Measurements from ENCODE around the gene TRMT2A. TPM values are rescaled to one million over a fixed set of nuclear protein-coding genes. Genes with fewer than 3 reads are reported as not detected.

Gene TRMT2A, protein sequence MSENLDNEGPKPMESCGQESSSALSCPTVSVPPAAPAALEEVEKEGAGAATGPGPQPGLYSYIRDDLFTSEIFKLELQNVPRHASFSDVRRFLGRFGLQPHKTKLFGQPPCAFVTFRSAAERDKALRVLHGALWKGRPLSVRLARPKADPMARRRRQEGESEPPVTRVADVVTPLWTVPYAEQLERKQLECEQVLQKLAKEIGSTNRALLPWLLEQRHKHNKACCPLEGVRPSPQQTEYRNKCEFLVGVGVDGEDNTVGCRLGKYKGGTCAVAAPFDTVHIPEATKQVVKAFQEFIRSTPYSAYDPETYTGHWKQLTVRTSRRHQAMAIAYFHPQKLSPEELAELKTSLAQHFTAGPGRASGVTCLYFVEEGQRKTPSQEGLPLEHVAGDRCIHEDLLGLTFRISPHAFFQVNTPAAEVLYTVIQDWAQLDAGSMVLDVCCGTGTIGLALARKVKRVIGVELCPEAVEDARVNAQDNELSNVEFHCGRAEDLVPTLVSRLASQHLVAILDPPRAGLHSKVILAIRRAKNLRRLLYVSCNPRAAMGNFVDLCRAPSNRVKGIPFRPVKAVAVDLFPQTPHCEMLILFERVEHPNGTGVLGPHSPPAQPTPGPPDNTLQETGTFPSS
- total RNA-seq: 26.6 and 39.4 TPM in 2 replicates

DNA sequence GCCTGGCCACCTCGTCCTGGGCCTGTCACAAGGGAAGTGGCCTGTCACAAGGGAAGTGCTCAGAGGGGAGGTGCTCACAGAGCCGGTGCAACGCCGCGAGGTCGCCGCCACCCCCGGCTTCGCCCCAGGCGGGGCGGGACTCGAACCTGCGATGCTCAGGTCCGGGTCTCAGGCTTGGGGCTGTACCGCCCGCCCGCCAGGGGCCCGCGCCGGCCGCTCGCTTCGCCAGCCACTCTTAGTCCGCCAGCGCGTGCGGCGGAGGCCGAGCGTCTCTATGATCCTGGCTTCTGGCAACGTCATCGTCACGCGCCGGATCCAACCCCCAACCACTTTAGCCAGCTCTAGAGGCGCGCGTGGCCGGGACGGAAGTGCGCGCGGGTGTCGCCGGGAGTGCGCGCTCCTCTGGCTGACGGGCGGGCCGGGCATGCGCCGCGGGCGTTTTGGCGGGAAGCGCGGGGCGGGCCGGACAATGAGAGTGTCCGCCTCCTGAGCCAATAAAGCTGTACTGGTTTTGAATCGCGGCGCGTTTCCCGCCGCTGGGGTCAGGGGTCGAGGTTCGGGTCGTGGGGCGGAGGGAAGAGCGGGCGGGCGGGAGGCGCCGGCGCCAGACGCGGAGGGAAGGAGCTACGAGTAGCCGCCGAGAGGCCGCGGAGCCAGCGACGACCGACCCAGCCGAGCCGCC is at the start of gene TRMT2A:
Gene TRMT2A (minus strand): TSS at position 276 of the 682 bp plus-strand sequence. CDS start 320 bp downstream, outside the sequence.

DNA sequence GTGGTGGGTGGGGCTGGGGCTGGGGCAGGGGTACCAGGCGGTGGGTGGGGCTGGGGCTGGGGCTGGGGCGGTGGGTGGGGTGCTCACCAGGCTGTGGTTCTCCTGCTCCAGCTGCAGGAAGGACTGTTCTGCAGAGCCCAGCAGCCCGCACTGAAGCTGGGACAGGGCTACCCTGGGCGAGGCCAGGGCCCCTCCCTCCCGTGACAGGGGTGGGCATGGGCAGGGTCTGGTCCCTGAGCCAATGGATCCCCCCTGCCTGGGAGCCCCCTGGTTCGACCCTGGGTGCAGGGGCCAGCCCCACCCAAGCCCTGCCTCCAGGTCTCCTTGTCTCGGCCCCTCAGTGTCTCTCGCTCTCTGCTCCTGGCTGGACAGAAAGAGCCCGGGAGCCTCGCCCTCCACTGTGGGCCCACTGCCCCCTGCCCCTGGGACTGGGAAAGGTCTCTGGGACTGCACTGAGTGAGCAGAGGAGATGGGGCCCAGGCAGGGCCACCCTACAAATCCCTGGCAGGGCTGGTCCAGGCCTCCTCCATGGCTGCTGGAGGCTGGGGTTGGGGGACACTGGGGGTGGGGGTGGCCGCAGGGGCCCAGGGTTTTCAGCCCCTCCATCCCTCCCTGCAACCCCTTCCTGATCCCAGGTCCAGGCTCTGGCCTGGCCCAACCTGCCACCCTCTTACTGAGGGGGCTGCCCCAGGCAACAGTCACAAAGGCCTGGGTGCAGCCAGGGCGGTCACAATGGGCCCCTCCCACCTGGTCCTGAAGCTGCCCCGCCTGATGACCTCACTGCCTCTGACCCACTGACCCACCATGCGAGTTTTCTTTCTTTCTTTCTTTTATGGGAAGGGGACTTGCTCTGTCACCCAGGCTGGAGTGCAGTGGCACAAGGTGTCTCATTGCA is 33.6 kb upstream of the TRMT2A start, which contains the start of gene CCDC188:
Gene CCDC188 (minus strand): TSS at position 675 of the 895 bp plus-strand sequence. CDS start 69 bp downstream, at position 606.

DNA sequence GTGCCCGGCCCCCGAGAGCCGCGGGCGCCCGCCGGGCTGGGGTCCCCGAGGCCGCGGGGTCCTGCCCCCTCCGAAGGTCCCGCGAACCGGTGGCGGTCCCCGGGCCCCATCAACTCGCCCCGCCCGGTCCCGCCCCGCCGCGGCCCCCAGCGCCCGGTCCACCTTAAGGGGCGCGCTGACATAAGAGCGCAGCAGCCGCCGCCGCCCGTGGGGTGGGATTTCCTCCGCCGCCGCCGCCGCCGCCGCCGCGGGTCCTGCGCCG is 14.5 kb upstream of the TRMT2A start, which contains the start of gene ZDHHC8:
Gene ZDHHC8 (plus strand): TSS at position 208 of the 262 bp plus-strand sequence. CDS start 144 bp downstream, outside the sequence.

DNA sequence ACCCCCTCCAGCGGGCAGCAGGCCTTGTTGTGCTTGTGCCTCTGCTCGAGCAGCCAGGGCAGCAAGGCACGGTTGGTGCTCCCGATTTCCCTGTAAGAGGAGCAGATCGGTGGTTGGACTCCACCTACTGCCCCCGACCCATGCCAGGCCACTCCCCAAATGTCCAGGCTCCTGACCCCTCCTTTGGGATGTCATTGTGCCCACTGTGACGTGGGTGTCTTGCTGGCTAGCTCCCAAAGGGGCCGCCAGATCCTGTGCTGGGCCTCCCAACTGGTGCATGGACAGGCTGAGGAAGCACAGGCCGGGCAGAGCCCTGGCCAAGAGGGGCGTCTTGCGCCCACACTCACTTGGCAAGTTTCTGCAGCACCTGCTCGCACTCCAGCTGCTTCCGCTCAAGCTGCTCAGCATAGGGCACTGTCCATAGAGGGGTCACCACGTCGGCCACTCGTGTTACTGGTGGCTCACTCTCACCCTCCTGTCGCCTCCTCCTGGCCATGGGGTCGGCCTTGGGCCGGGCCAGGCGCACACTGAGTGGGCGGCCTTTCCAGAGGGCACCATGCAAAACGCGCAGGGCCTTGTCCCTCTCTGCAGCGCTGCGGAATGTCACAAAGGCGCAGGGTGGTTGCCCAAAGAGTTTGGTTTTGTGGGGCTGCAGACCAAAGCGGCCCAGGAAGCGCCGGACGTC is 1.2 kb downstream of the TRMT2A start, which contains the start of gene RANBP1:
Gene RANBP1 (plus strand): TSS at position 414 of the 685 bp plus-strand sequence. CDS start 81 bp downstream, at position 495.

DNA sequence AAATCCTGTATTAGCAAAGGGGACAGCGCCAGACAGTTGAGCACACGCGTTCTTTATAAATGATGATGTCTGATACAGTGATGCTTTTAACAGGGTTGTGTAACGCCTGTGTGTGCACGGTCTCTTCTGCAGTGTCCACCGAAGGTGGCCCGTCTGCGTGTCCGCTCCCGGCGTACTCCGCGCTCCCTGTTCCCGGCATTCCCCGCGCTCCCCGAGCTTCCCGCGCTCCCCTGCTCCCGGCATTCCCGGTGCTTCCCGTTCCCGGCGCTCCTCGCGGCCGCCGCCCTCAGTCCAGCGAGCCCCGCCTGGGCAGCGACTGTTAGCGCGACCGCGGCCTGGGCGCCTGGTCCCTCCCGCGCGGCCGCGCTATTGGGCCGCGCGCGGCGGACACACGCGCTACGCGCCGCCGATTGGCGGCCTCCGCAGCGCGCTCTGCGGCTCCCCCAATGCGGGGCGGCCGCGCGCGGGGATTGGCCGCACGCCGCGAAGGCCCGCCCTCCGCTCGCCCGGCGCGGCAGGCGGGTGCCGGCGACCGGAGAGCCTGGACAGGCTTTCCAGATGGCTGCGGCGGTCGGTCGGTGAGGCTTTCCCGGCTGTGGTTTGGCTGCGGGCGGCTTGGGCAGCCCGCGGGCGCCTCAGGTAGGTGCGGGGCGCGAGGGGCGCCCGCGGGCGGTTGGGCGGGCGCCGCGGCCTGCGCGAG is 37.1 kb downstream of the TRMT2A start, which contains the start of gene DGCR8:
Gene DGCR8 (plus strand): TSS at position 497 of the 700 bp plus-strand sequence. CDS start 5,723 bp downstream, outside the sequence.

Other genes starting within 250 kb of the TRMT2A start
- 236 and 328 TPM in 2 replicates for gene COMT, start 175.5 kb downstream of the TRMT2A start, total RNA-seq
- 6.7 and 15.3 TPM in 2 replicates for gene TXNRD2, start 175.4 kb downstream of the TRMT2A start, total RNA-seq
- 14.5 and 18.3 TPM in 2 replicates for gene ARVCF, start 100.4 kb downstream of the TRMT2A start, total RNA-seq
- 22.4 and 34.1 TPM in 2 replicates for gene TANGO2, start 96.1 kb downstream of the TRMT2A start, total RNA-seq
- gene DGCR8, start 37.0 kb downstream of the TRMT2A start, total RNA-seq: 13.8 and 18.0 TPM in 2 replicates
- 233 and 302 TPM in 2 replicates for gene RANBP1, start 1.1 kb downstream of the TRMT2A start, total RNA-seq
- 22.9 and 28.9 TPM in 2 replicates for gene ZDHHC8, start 14.6 kb upstream of the TRMT2A start, total RNA-seq
- 0.17 TPM in 1 of 2 replicates, not detected in the other for gene CCDC188, start 33.8 kb upstream of the TRMT2A start, total RNA-seq
- 1.2 and 2.6 TPM in 2 replicates for gene RTN4R, start 151.1 kb upstream of the TRMT2A start, total RNA-seq
- 76.2 and 86.2 TPM in 2 replicates for gene DGCR6L, start 202.8 kb upstream of the TRMT2A start, total RNA-seq

All from pericardium fibroblast (primary cell).